OCI-LY7 (cell line): Measurements from ENCODE around the gene SEC22B. TPM values are rescaled to one million over a fixed set of nuclear protein-coding genes. Genes with fewer than 3 reads are reported as not detected.
"Not testable (repeated sequence)": the region's sequence is repeated elsewhere in the genome, so short reads cannot be mapped to it uniquely, and the experiment has no call there.

Source experiments
- BruUV-seq: library from RNA; stranded (reverse); fragments of 400-500 nt; replicated peaks from 2 replicates; lab custom pipeline; 2021; lab: Mats Ljungman, UMichigan
- CTCF ChIA-PET: fragments of 300-600 bp; sonication (Branson Sonifier 250); formaldehyde crosslinking; loops from one replicate; lab custom pipeline; 2022; ENCODE audit warnings: antibody characterized with exemption; ENCODE audit not compliant: unreplicated experiment; lab: Charles Lee
- POLR2A ChIA-PET: fragments of 300-600 bp; sonication (Branson Sonifier 250); formaldehyde crosslinking; loops from one replicate; lab custom pipeline; 2022; ENCODE audit warnings: antibody characterized with exemption; lab: Charles Lee
- DNase-seq: peaks from one replicate; pipeline ENCODE4 v3.0.0-alpha.2; 2015; ENCODE audit warnings: low spot score
- H2AFZ ChIP-seq: fragments of 200-600 bp; sonication (generic), shearing (Covaris generic); 2 replicates; pipeline ENCODE4 v1.6.1; 2014; ENCODE audit warnings: mild to moderate bottlenecking, antibody characterized with exemption, low read length, moderate library complexity
- H3K27ac ChIP-seq: fragments of 200-600 bp; sonication (generic); 2 replicates; pipeline ENCODE4 v1.5.1; 2014; ENCODE audit warnings: mixed run types, low read depth, mild to moderate bottlenecking, moderate library complexity, low read length, inconsistent platforms; ENCODE audit not compliant: poor library complexity, severe bottlenecking
- H3K36me3 ChIP-seq: fragments of 200-600 bp; sonication (generic); 2 replicates; pipeline ENCODE4 v1.6.1; 2014; ENCODE audit warnings: mild to moderate bottlenecking, antibody characterized with exemption, low read length, moderate library complexity, mixed read lengths; ENCODE audit not compliant: insufficient read depth
- H3K4me1 ChIP-seq: fragments of 200-600 bp; sonication (generic); 2 replicates; pipeline ENCODE4 v1.5.1; 2014; ENCODE audit warnings: mild to moderate bottlenecking, low read length; ENCODE audit not compliant: insufficient read depth, poor library complexity, severe bottlenecking
- H3K4me2 ChIP-seq: fragments of 200-600 bp; sonication (generic); 2 replicates; pipeline ENCODE4 v1.6.1; 2014; ENCODE audit warnings: mild to moderate bottlenecking, low read length
- H3K4me3 ChIP-seq: fragments of 200-600 bp; sonication (generic); 2 replicates; pipeline ENCODE4 v1.5.1; 2014; ENCODE audit warnings: mild to moderate bottlenecking, low read depth, low read length; ENCODE audit not compliant: poor library complexity, severe bottlenecking
- H3K79me2 ChIP-seq: fragments of 200-600 bp; sonication (generic); 2 replicates; pipeline ENCODE4 v1.6.1; 2016; ENCODE audit warnings: low read depth, mild to moderate bottlenecking, low read length, moderate library complexity, mixed read lengths; ENCODE audit not compliant: insufficient read depth
- H3K9me2 ChIP-seq: fragments of 200-600 bp; sonication (generic); 2 replicates; pipeline ENCODE4 v1.6.1; 2016; ENCODE audit warnings: mild to moderate bottlenecking, low read length, mixed read lengths; ENCODE audit not compliant: insufficient read depth
- H3K9me3 ChIP-seq: fragments of 200-600 bp; sonication (generic); 2 replicates; pipeline ENCODE4 v1.6.1; 2014; ENCODE audit warnings: mild to moderate bottlenecking, mixed run types, low read length, mixed read lengths
- H4K20me1 ChIP-seq: fragments of 200-600 bp; sonication (generic); 2 replicates; pipeline ENCODE4 v1.6.1; 2014; ENCODE audit warnings: mild to moderate bottlenecking, antibody characterized with exemption, low read length, moderate library complexity, mixed read lengths; ENCODE audit not compliant: insufficient read depth
- intact Hi-C: fragments of 100-400 bp; cut with micrococcal nuclease; formaldehyde crosslinking; loops from one replicate; pipeline ENCODE4 v1.10.0; 2022; ENCODE audit not compliant: unreplicated experiment
- total RNA-seq, 2 experiments: library from RNA; depleted of rRNA in 1 of 2; stranded (reverse); fragments of >200 nt in 1 of 2; shearing (Covaris generic) in 1 of 2; gene quantifications; 2 replicates each; pipeline ENCODE4 v1.2.3, GENCODE V29; 2014 to 2022

The SEC22B gene
- total RNA-seq, 2 experiments from 2014 or later = 12.7 to 23.5 TPM

- H3K27ac ChIP-seq, intact Hi-C loops, H4K20me1 ChIP-seq, H3K4me2 ChIP-seq, H3K79me2 ChIP-seq, CTCF ChIA-PET, POLR2A ChIA-PET, H2AFZ ChIP-seq, H3K4me3 ChIP-seq, H3K9me2 ChIP-seq, DNase-seq, H3K36me3 ChIP-seq, H3K9me3 ChIP-seq, BruUV-seq: not testable (repeated sequence)
- peaks cover 36% of the 10 kb centered on the region for H3K4me1 ChIP-seq
Observed at GRCh38 chr1:120116094-120116493, 60.2 kb downstream of the SEC22B start.

DNA sequence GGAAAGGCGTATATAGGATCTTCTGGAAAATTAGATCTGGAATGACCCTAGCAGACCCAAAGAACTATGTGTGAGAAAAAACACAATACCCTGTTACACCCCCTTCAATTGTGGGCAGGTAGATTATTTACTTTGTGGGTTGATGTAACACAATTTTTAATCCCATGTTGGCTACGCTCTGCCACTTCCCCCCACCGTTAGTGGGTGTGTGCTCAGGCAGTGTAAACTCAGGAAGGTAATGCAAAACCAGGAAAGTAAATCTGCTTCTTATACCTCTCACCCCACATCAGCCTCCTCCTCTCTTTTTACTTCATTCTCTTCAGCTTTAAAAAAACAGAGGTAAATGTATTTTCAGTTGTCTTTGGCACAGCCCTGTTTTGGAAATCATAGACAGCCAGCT is 63.2 kb downstream of the SEC22B start:
- H3K36me3 ChIP-seq, POLR2A ChIA-PET, H3K27ac ChIP-seq, H3K9me3 ChIP-seq, DNase-seq, H2AFZ ChIP-seq, intact Hi-C loops, H3K9me2 ChIP-seq, BruUV-seq, H3K4me3 ChIP-seq, CTCF ChIA-PET, H4K20me1 ChIP-seq, H3K79me2 ChIP-seq: not testable (repeated sequence)
- H3K4me2 ChIP-seq = peak overlapping the region; percentile 23; the same call in 1 of the 2 replicates
- peaks cover 46% of the 10 kb centered on the region for H3K4me1 ChIP-seq

DNA sequence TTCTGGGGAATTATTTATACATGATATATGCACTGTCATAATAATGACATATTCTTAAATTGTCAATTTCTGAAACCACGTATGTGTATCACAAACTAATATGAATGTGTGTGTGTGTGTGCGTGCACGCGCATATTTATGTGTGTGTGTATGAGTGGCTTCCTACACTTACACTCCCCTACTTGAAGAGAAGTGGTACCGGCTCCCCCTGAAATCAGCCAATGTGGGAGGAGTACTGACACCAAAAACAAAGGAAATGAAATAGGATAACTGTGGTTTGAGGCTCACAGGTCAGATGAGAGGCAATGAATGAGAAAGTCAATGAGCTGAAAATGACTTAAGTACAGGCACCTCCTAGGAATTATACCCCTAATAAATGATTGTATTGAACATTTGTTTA is 64.1 kb downstream of the SEC22B start:
- H3K79me2 ChIP-seq, BruUV-seq, H3K36me3 ChIP-seq, POLR2A ChIA-PET, DNase-seq, H3K4me3 ChIP-seq, H4K20me1 ChIP-seq, H3K4me2 ChIP-seq, H3K9me2 ChIP-seq, H3K27ac ChIP-seq, intact Hi-C loops, H3K9me3 ChIP-seq, H2AFZ ChIP-seq, CTCF ChIA-PET: not testable (repeated sequence)
- H3K4me1 ChIP-seq = peaks cover 37% of the 10 kb centered on the region

- POLR2A ChIA-PET, DNase-seq, H2AFZ ChIP-seq, BruUV-seq, H4K20me1 ChIP-seq, H3K4me3 ChIP-seq, H3K79me2 ChIP-seq, H3K4me2 ChIP-seq, H3K9me2 ChIP-seq, H3K9me3 ChIP-seq, CTCF ChIA-PET, intact Hi-C loops, H3K27ac ChIP-seq, H3K36me3 ChIP-seq: not testable (repeated sequence)
- H3K4me1 ChIP-seq = peaks cover 33% of the 10 kb centered on the region
Observed at GRCh38 chr1:120111771-120112170, 64.5 kb downstream of the SEC22B start.

GRCh38 chr1:120111008-120111407 is 65.3 kb downstream of the SEC22B start:
- H4K20me1 ChIP-seq, H3K9me3 ChIP-seq, H3K36me3 ChIP-seq, H3K27ac ChIP-seq, CTCF ChIA-PET, intact Hi-C loops, H3K4me3 ChIP-seq, BruUV-seq, DNase-seq, H2AFZ ChIP-seq, H3K9me2 ChIP-seq, POLR2A ChIA-PET, H3K79me2 ChIP-seq: not testable (repeated sequence)
- Histone ChIP-seq H3K4me2 (peak overlapping the region; percentile 29; the same call in 1 of the 2 replicates), H3K4me1 (peaks cover 28% of the 10 kb centered on the region)

GRCh38 chr1:120109656-120110055 is 66.7 kb downstream of the SEC22B start:
- H3K79me2 ChIP-seq, intact Hi-C loops, H4K20me1 ChIP-seq, H3K9me2 ChIP-seq, H3K36me3 ChIP-seq, DNase-seq, H3K27ac ChIP-seq, H3K9me3 ChIP-seq, CTCF ChIA-PET, BruUV-seq, POLR2A ChIA-PET: not testable (repeated sequence)
- peak overlapping the region; percentile 38 for H3K4me3 ChIP-seq
- peak overlapping the region; percentile 67; the same call in 1 of the 2 replicates for H2AFZ ChIP-seq
- H3K4me2 ChIP-seq = peak overlapping the region; percentile 45
- H3K4me1 ChIP-seq = peaks cover 41% of the 10 kb centered on the region
